Neural progenitor cell (in vitro differentiated cells): Measurements from ENCODE around the gene HTT. TPM values are rescaled to one million over a fixed set of nuclear protein-coding genes. Genes with fewer than 3 reads are reported as not detected.

Experiments
- DNase-seq: peaks from one replicate; pipeline ENCODE4 v3.0.0-alpha.2; 2016; ENCODE audit warnings: low spot score
- H2AFZ ChIP-seq: fragments of 200-600 bp; sonication (generic); replicated peaks from 2 replicates; pipeline ENCODE4 v1.6.1; 2016; ENCODE audit warnings: antibody characterized with exemption
- H3F3A ChIP-seq: fragments of 200-600 bp; sonication (generic); 2 replicates; pipeline ENCODE4 v1.6.1; 2016; ENCODE audit warnings: antibody characterized with exemption, low read depth
- H3K27ac ChIP-seq: fragments of 200-600 bp; sonication (generic); 2 replicates; pipeline ENCODE4 v1.5.1; 2016; ENCODE audit warnings: mild to moderate bottlenecking
- H3K27me3 ChIP-seq: fragments of 200-600 bp; sonication (generic); 2 replicates; pipeline ENCODE4 v1.6.1; 2016; ENCODE audit warnings: mild to moderate bottlenecking, moderate library complexity
- H3K36me3 ChIP-seq: fragments of 200-600 bp; sonication (generic); 2 replicates; pipeline ENCODE4 v1.5.1; 2016
- H3K4me1 ChIP-seq: fragments of 200-600 bp; sonication (generic); 2 replicates; pipeline ENCODE4 v1.6.1; 2016; ENCODE audit warnings: mixed run types
- H3K4me2 ChIP-seq: fragments of 200-600 bp; sonication (generic); 2 replicates; pipeline ENCODE4 v1.6.1; 2016
- H3K4me3 ChIP-seq: fragments of 200-600 bp; sonication (generic); 2 replicates; pipeline ENCODE4 v1.5.1; 2016
- H3K79me2 ChIP-seq: fragments of 200-600 bp; sonication (generic); 2 replicates; pipeline ENCODE4 v1.6.1; 2016; ENCODE audit warnings: low read depth
- H3K9ac ChIP-seq: fragments of 200-600 bp; sonication (generic); 2 replicates; pipeline ENCODE4 v1.6.1; 2016
- H3K9me3 ChIP-seq: fragments of 200-600 bp; sonication (generic); 2 replicates; pipeline ENCODE4 v1.5.1; 2016; ENCODE audit warnings: low read depth
- H4K20me1 ChIP-seq: fragments of 200-600 bp; sonication (generic); 2 replicates; pipeline ENCODE4 v1.6.1; 2016; ENCODE audit warnings: low read depth
- H3K27ac Mint-ChIP-seq: 3 replicates; pipeline ENCODE4 v1.8.0; 2021; ENCODE audit warnings: mixed read lengths
- H3K27me3 Mint-ChIP-seq: 2 replicates; pipeline ENCODE4 v1.8.0; 2022; ENCODE audit warnings: low read depth, mild to moderate bottlenecking, inconsistent platforms, moderate library complexity, mixed read lengths; ENCODE audit not compliant: insufficient read depth
- H3K36me3 Mint-ChIP-seq: 3 replicates; pipeline ENCODE4 v1.8.0; 2021; ENCODE audit warnings: mixed read lengths
- H3K4me1 Mint-ChIP-seq: 3 replicates; pipeline ENCODE4 v1.8.0; 2021; ENCODE audit warnings: mixed read lengths
- H3K4me3 Mint-ChIP-seq: 3 replicates; pipeline ENCODE4 v1.8.0; 2021; ENCODE audit warnings: mild to moderate bottlenecking, moderate library complexity, mixed read lengths
- H3K9me3 Mint-ChIP-seq: 3 replicates; pipeline ENCODE4 v1.8.0; 2020; ENCODE audit warnings: mixed read lengths
- CTCF ChIP-seq: fragments of 200-600 bp; sonication (generic); IDR thresholded peaks from 2 replicates; pipeline ENCODE4 v1.5.1; 2017; ENCODE audit warnings: antibody characterized with exemption, mild to moderate bottlenecking
- EZH2 ChIP-seq: fragments of 200-600 bp; sonication (generic); IDR thresholded peaks from 2 replicates; pipeline ENCODE4 v1.6.1; 2017; ENCODE audit warnings: antibody characterized with exemption, mild to moderate bottlenecking, moderate library complexity
- EZH2phosphoT487 ChIP-seq: fragments of 200-600 bp; sonication (generic); IDR thresholded peaks from 2 replicates; pipeline ENCODE4 v1.6.1; 2017; ENCODE audit warnings: antibody characterized with exemption
- total RNA-seq: library from RNA; depleted of rRNA; stranded (reverse); fragments of >200 nt; gene quantifications from 2 replicates; pipeline ENCODE4 v1.2.3, GENCODE V29; 2015; ENCODE audit warnings: low replicate concordance

The HTT gene
- total RNA-seq, 1 donor from 2014 or later = 38.9 TPM

- H4K20me1 ChIP-seq = no peaks in the 10 kb centered on the region
- no peak overlapping the region for H3K4me3 ChIP-seq
- H2AFZ ChIP-seq = no peak overlapping the region
- no peak for DNase-seq
- Mint-ChIP-seq H3K4me3 (no peak overlapping the region), H3K9me3 (no peaks in the 10 kb centered on the region), H3K4me1 (peaks cover 8% of the 10 kb centered on the region), H3K27ac (no peak overlapping the region), H3K36me3 (no peaks in the 10 kb centered on the region), H3K27me3 (peaks cover 5% of the 10 kb centered on the region)
- H3K79me2 ChIP-seq = no peaks in the 10 kb centered on the region
- no peak overlapping the region for H3K9ac ChIP-seq
- no peaks in the 10 kb centered on the region for H3F3A ChIP-seq
- TF ChIP-seq EZH2phosphoT487 (no peak), EZH2 (no peak), CTCF (no peak)
- H3K27ac ChIP-seq = no peak overlapping the region
- H3K36me3 ChIP-seq = no peaks in the 10 kb centered on the region
- H3K9me3 ChIP-seq = no peaks in the 10 kb centered on the region
- H3K4me1 ChIP-seq = peaks cover 5% of the 10 kb centered on the region
- no peak overlapping the region for H3K4me2 ChIP-seq
- H3K27me3 ChIP-seq = no peaks in the 10 kb centered on the region
Observed at GRCh38 chr4:3036131-3036952, 38.1 kb upstream of the HTT start.

- Histone ChIP-seq H3K36me3 (no peaks in the 10 kb centered on the region), H3F3A (no peaks in the 10 kb centered on the region), H3K4me1 (peaks cover under 1% of the 10 kb centered on the region), H3K4me2 (no peak overlapping the region), H3K79me2 (no peaks in the 10 kb centered on the region), H3K27ac (no peak overlapping the region), H3K9me3 (no peaks in the 10 kb centered on the region), H4K20me1 (no peaks in the 10 kb centered on the region), H3K4me3 (no peak overlapping the region), H3K27me3 (no peaks in the 10 kb centered on the region), H3K9ac (no peak overlapping the region), H2AFZ (no peak overlapping the region)
- DNase-seq = no peak
- no peaks in the 10 kb centered on the region for H3K9me3 Mint-ChIP-seq
- peaks cover 4% of the 10 kb centered on the region for H3K4me1 Mint-ChIP-seq
- TF ChIP-seq EZH2 = no peak
- no peak for TF ChIP-seq EZH2phosphoT487
- no peak for TF ChIP-seq CTCF
- H3K27ac Mint-ChIP-seq = no peak overlapping the region
- peaks cover 3% of the 10 kb centered on the region for H3K27me3 Mint-ChIP-seq
- no peak overlapping the region for H3K4me3 Mint-ChIP-seq
- no peaks in the 10 kb centered on the region for H3K36me3 Mint-ChIP-seq
Observed at GRCh38 chr4:3037957-3038461, 36.5 kb upstream of the HTT start.

GRCh38 chr4:3039706-3040366, 34.6 kb upstream of the HTT start:
- no peaks in the 10 kb centered on the region for H3K4me1 Mint-ChIP-seq
- no peak overlapping the region for H3K27ac ChIP-seq

More at GRCh38 chr4:3039706-3040366, 34.6 kb upstream of the HTT start:
- Histone ChIP-seq H3K4me2 (no peak overlapping the region), H3K4me1 (no peaks in the 10 kb centered on the region), H3K36me3 (no peaks in the 10 kb centered on the region), H3F3A (no peaks in the 10 kb centered on the region), H3K27me3 (no peaks in the 10 kb centered on the region), H4K20me1 (no peaks in the 10 kb centered on the region), H3K4me3 (no peak overlapping the region), H2AFZ (no peak overlapping the region), H3K9me3 (no peaks in the 10 kb centered on the region), H3K79me2 (no peaks in the 10 kb centered on the region), H3K9ac (no peak overlapping the region)
- no peaks in the 10 kb centered on the region for H3K36me3 Mint-ChIP-seq
- TF ChIP-seq EZH2phosphoT487 = no peak
- peaks cover 3% of the 10 kb centered on the region for H3K27me3 Mint-ChIP-seq
- DNase-seq = no peak
- no peak overlapping the region for H3K27ac Mint-ChIP-seq
- H3K4me3 Mint-ChIP-seq = no peak overlapping the region
- no peaks in the 10 kb centered on the region for H3K9me3 Mint-ChIP-seq
